GM15510 (cell line): Measurements from ENCODE around the gene NHSL2.

Experiments used
- POLR2A ChIP-seq: IDR thresholded peaks from 3 replicates; pipeline ENCODE4 v1.6.1; 2011; ENCODE audit warnings: borderline replicate concordance; ENCODE audit not compliant: insufficient read length; ENCODE audit errors: extremely low read depth

NHSL2 gene

DNA sequence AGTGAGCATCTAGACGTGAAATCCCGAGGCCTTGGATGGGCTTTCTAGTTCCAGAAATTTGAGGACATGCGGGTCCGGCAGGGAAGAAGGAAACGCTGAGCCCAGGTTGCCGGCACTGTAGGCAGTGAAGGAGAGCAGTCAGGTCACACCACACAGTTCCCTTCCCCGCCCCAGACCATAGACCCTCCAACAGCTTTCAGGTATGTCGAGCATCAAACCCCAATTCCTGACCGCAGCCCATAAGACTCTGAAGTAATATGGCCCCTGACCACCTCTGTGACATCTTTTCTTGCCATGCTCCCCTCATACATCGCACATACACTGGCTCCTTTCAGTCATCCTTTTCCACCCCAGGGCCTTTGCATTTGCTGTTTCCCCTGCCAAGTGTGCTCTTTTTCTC lies 198.0 kb downstream of the NHSL2 start:
- no peak for TF ChIP-seq POLR2A

GRCh38 chrX:72110051-72110875 lies 199.6 kb downstream of the NHSL2 start:
- TF ChIP-seq POLR2A = no peak

DNA sequence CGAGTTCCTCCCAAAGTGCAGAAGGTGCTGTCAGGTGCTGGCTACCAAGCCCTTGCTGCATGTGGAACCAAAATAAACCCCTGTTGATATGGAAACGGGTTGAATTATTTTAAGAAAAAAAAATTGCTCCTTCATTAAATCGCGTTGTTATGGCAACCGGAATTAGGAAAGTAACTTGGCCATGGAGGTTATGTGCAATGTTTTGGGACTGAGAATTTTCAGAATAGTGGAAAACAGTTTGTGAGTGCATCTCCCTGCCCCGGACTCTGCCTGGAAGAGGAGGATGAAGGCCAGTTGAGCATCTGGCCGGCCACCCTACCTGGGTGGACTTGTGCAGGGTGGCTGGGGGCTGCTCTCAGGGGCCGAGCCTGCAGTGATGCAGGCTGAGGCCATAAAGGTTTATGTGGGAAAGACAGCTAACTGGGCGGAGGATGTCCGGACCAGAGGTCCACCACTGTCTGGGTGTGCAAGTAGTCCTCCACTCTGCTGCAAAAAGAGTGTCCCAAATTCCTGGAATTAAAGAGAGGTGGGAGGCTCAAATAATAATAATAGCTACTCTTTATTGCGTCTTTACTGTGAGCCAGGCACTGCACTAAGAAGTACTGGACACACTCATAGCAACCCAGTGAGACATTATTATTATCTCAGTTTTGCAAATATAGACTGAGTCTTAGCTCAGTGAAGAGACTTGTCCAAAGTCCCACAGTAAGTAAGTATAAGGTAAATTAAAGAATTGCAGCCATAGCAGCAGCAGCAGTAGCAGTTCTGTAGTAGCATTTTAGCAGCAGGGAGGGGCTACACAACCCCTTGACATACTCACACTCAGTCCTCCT lies 200.4 kb downstream of the NHSL2 start:
- no peak for TF ChIP-seq POLR2A

DNA sequence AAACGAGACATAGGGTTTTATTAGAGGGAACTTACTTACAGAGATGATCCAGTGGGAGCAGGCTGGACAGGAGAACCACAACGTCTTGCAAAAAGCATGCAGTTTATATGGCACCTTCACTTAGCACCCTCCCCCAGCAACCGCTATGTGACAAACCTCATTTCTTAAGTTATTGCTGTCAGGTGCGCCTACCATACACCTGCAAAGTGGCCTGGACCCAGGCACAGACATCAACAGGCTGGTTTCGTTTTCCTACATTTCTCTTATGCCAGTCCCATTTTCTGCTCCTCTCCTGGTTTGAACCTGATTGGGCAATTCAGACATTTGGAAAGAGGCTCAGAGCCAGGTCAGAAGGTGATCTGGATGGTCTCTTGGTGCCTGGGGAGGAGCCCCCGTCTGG lies 202.8 kb downstream of the NHSL2 start:
- no peak for TF ChIP-seq POLR2A

DNA sequence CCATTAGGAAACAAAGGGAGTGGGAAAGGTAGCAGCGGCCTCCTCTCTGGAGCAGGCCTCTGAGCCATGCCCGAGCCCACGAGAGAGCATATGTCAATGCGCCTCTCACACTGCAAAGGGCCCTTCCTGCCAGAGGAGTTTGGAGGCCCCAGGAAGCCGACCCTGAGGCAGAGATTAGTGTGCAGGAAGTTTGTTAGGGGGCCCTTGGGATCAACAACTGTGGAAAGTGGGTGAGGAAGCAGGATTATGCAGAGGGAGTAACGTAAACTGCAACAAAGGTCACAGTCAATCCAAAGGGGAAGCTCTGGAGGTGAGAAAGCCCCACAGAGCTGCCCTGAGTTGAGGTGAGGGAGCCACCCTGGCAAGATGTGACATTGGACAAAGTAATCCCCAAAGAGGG lies 203.7 kb downstream of the NHSL2 start:
- TF ChIP-seq POLR2A = no peak

- TF ChIP-seq POLR2A = no peak
These were observed 204.2 kb downstream of the NHSL2 start for GRCh38 chrX:72114807-72115206.

DNA sequence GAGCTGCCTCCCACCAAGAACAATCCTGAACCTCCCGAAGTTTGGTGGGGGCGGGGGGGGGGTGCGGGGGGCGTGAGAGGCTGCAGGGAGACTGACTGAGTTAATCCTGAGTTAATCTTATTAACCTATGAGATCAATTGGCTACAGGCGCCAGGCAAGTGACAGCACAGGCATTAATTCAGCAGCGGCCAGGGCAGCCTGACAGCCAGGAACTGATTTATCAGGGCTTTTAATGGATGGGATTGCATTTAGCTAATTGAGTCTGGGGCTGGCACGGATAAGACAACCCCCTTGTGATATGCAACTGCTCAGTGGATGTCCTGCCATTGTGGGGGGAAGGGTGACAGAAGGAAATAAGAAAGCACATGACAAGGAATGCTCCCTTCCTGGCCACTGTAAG lies 204.7 kb downstream of the NHSL2 start:
- TF ChIP-seq POLR2A = no peak

GRCh38 chrX:72117636-72118210 lies 207.1 kb downstream of the NHSL2 start:
- no peak for TF ChIP-seq POLR2A

DNA sequence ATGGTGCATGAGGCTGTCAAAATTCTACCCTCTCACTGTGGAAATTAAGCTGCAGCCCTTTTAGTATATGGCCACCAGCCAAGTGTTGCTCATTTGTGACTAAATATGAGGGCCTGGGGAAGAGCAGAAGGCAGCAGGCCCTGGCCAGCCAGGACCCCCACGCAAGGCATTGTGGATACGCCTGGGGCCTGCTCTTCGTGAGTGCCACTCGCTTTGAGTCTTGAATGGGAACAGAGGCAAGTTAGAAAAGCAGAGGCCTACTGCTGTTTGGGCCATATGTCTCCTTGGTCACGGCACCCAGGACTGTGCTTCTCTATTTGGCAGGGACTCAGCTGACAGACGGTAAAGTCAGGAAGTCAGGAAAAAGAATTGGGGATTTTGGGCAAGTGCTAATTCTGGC lies 210.2 kb downstream of the NHSL2 start:
- TF ChIP-seq POLR2A = no peak

DNA sequence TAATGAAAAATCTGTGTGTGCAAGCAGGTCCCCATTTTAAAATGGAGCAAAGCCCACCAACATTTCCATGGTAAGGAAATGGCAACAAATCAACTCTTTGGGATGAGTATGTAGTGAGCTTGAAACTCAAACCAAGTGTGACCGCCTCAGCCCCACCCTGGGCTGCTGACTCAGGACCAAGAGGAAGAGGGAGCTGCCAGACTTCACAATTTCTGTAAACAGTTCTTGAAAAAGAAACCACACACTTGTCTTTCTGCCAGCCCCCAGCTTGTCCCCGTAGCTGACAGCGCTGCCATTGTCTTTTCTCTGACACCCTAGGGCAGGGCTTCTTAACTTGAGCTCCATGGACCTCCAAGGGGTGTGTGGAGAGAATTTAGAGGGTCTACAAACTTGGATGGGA lies 210.7 kb downstream of the NHSL2 start:
- TF ChIP-seq POLR2A = no peak

DNA sequence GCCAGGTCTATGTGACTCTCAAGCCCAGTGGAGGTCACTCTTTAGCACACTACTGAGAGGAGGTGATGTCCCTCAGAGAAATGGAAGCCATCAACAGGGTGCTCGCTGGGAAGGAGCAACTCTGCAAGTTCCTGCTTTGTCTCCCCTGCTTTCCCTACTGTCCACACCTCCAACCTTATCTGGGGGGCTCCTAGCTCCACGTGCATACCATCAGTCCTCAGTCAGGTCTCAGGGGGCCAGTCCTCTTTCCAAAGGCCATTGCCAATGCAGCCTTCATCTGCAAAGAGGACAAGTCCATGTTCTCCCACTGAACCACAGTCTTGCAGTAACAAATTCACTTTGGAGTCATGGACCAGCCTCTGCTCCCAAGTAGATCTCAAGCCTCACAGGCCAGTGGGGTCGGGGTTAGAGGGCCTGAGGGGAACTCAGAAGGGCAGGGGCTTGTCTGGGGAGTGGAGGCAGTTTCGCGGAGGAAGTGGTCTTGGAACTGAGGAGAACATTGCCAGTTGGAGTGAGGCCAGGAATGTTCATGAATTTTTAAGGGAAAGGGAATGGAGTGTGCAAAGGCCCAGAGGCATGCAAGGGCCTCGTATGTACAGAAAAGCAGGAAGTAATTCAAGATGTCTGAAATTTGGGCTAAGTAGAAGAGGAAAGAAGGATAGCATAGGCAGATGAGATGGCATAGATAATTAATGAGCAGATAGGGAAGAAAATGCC lies 212.1 kb downstream of the NHSL2 start:
- TF ChIP-seq POLR2A = no peak

DNA sequence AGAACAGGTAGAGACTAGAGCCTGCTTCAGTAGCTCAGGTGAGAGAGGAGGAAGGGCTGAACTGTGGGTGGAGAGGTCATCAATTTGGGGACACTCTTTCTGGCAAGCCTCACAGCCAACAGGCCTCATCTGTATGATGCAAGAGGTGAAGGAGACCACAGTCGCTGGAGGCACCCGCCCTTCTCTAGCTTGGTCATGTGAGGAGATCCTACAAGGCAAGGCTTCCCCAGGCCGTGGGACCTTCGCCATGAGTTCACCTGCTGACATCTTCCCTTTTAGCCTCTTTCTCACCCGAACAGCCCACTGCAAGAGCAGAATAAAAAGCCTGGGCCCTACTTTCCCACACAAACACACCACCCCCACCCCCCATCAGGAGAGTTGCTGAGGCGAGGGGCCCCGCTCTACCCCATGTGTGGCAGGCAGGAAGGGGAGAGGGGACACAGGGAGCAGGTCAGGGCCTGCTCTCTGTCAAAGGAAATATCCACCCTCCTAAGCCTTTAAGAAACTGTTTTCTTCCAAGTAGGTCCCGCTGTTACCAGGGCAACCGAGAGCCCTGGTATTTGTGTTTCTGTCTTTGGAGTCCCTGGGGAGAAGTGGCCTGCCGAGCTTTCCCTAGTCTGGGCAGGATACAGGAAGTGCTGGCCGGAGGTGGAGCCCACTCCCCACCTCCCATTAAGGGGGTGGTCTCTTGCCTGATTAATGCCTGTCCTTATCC lies 213.0 kb downstream of the NHSL2 start:
- TF ChIP-seq POLR2A = no peak

DNA sequence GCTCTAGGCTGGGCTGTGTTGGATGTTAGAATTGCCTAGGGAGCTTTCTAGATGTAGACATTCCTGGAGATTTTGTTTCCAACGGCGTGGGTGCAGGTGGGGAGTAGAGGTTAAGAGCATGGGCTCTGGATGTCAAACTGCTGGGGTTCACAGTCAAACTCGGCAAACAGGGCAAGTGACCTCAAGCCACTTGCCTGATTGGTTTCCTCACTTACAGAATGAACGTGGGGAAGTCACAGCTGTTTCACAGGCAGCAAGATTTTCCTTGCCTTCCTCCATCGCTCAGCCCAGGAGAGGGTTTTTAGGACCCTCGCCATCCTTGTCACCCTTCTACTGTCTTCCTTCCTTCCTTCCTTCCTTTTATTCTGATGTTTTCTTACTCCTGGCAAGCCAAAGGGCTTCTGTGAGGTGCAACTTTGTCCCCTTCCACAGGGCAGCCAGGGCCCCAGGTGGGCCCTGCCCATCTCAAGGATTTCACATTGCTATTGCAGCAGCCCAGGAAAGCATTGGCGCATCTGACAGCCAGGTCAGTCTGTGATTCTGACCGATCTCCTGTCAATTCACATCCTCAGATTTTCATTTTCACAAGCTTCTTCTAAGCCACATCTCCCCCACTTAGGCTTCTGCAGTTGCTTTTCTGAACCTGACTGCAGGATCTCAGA lies 214.0 kb downstream of the NHSL2 start:
- no peak for TF ChIP-seq POLR2A
